H1 (cell line): ENCODE data around the gene LMX1B. TPM values are rescaled to one million over a fixed set of nuclear protein-coding genes. Genes with fewer than 3 reads are reported as not detected.

Source experiments
- polyA plus RNA-seq, 7 experiments: library from polyadenylated mRNA; depleted of rRNA in 3 of 7; stranded (reverse) in 5 of 7; unstranded in 2 of 7; fragments of >200 nt in 5 of 7; fragments of 200-250 nt in 2 of 7; gene quantifications; 1 replicate in 5 of 7; 2 replicates in 1 of 7; 4 replicates in 1 of 7; pipeline versions ENCODE4 v1.2.1 to v1.2.3, GENCODE V29; 2011 to 2013; ENCODE audit warnings: missing spikeins in 2 of 7, mixed read lengths in 2 of 7
- total RNA-seq: library from RNA; stranded (reverse); fragmentation: NEBNext Ultra II Directional; extraction: Animal tissue kit (Norgen Biotek cat#: 25700); gene quantifications from 2 replicates; pipeline ENCODE4 v1.2.1, GENCODE V29; 2021

Gene LMX1B
- total and polyA plus RNA-seq, 2 of the 8 experiments (the other 6 are each of a cell fraction or from before 2014, with no cell fraction given): 0.09 to 0.37 TPM

Other genes with a start within 250 kb of the LMX1B start
- 16.7 and 18.7 TPM in 2 replicates for gene ZBTB43, start 191.1 kb downstream of the LMX1B start, total RNA-seq
- gene ZBTB43, start 191.1 kb downstream of the LMX1B start, polyA plus RNA-seq (2011; rRNA removed): 3.0 and 4.1 TPM in 2 replicates
- 15.9 and 16.9 TPM in 2 replicates for gene ZBTB34, start 246.7 kb downstream of the LMX1B start, total RNA-seq
- 5.5 and 8.2 TPM in 2 replicates for gene ZBTB34, start 246.7 kb downstream of the LMX1B start, polyA plus RNA-seq (2011; rRNA removed)